ENCODE results near the gene ERVFRD-1.

ERVFRD-1 gene

DNA sequence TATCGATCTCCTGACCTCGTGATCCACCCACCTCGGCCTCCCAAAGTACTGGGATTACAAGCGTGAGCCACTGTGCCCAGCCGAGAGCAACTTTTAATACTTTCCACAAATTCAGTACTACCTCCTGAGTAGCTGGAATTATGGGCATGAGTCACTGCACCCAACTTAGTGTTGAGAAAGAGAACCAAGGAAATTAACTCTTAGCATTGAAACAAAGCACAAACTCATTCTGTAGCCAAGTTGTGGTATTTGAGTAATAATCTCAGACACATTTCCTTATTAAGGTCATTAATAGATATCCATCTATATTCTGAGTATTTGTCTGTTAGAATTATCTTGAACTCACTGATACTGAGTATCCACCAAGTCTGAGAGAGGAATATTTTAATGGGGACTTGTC lies 53.1 kb downstream of the ERVFRD-1 start:
- no peak overlapping the region for H2BK120ac ChIP-seq (ENCODE audit: low read depth, low read length)
- H2BK12ac ChIP-seq (ENCODE audit: low read length in 2 of 2) = no peak overlapping the region
- DNase-seq = peak; percentile 16
- no peak overlapping the region for H3K14ac ChIP-seq (ENCODE audit: low read length in 2 of 2)
- H2AK5ac ChIP-seq (ENCODE audit: low read length, severe bottlenecking) = no peak overlapping the region
- no peak overlapping the region for H2BK5ac ChIP-seq (ENCODE audit: low read depth, low read length, poor library complexity, severe bottlenecking)
- no peaks in the 10 kb centered on the region for H3K79me1 ChIP-seq (replicated peaks; ENCODE audit: low read length, poor library complexity, severe bottlenecking)
- peaks cover 4% of the 10 kb centered on the region for H3K4me1 ChIP-seq (ENCODE audit: control insufficient read depth, insufficient read depth, low read depth, low read length)
- H2BK15ac ChIP-seq (ENCODE audit: low read depth, poor library complexity, severe bottlenecking) = no peak overlapping the region
- H3K36me3 ChIP-seq (ENCODE audit: control insufficient read depth in 1 of 2, insufficient read depth in 2 of 2, low read depth in 1 of 2, low read length in 2 of 2) = no peaks in the 10 kb centered on the region
- no peak overlapping the region for H2AFZ ChIP-seq (ENCODE audit: low read depth, low read length)
- no peak overlapping the region for H3K9ac ChIP-seq (ENCODE audit: low read length)
- no peaks in the 10 kb centered on the region for H3K9me3 ChIP-seq (ENCODE audit: control insufficient read depth, low read length)
- H3K4me2 ChIP-seq (ENCODE audit: low read length, poor library complexity, severe bottlenecking) = no peak overlapping the region
- no peaks in the 10 kb centered on the region for H3K27me3 ChIP-seq (ENCODE audit: control insufficient read depth in 1 of 2, insufficient read depth in 1 of 2, low read length in 2 of 2)
- H3K4me3 ChIP-seq (ENCODE audit: insufficient read depth in 1 of 2, low read depth in 1 of 2, low read length in 2 of 2) = no peak overlapping the region
- no peak overlapping the region for H3K4ac ChIP-seq (ENCODE audit: low read depth in 1 of 2, low read length in 2 of 2)
- H3K18ac ChIP-seq (ENCODE audit: low read depth in 1 of 2, low read length in 2 of 2) = no peak overlapping the region
- no peak overlapping the region for H3K23ac ChIP-seq (ENCODE audit: low read length in 2 of 2)
- no peak overlapping the region for H3K27ac ChIP-seq (ENCODE audit: low read length, poor library complexity, severe bottlenecking)
- 94% methylated on average over 2 of the region's 5 CpGs for WGBS
- H4K8ac ChIP-seq (ENCODE audit: low read length) = no peak overlapping the region
- H4K91ac ChIP-seq (ENCODE audit: low read length) = no peak overlapping the region

DNA sequence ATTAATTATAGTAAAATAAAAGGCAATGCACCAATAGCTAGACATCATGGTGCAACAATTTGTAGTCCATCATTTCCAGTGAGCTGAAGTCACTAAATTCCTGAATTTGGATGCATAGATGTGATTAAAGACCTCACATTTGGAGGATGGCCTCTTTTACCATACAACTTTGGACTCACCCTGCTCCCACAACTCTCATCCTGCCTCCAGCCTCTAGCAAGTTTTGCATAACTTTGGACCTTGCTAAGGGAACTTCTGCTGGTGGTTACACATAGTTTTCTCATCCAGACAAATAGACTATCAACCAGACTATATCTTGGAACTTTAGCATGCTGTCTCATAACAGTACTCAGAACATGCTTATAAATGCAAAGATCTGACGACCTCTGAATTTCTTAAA lies 54.7 kb downstream of the ERVFRD-1 start:
- Histone ChIP-seq H2BK120ac (ENCODE audit: low read depth, low read length) (no peak overlapping the region), H3K27ac (ENCODE audit: low read length, poor library complexity, severe bottlenecking) (no peak overlapping the region), H3K4me3 (ENCODE audit: insufficient read depth in 1 of 2, low read depth in 1 of 2, low read length in 2 of 2) (no peak overlapping the region), H3K14ac (ENCODE audit: low read length in 2 of 2) (no peak overlapping the region), H3K79me1 (replicated peaks; ENCODE audit: low read length, poor library complexity, severe bottlenecking) (no peaks in the 10 kb centered on the region), H3K36me3 (ENCODE audit: control insufficient read depth in 1 of 2, insufficient read depth in 2 of 2, low read depth in 1 of 2, low read length in 2 of 2) (no peaks in the 10 kb centered on the region), H2BK5ac (ENCODE audit: low read depth, low read length, poor library complexity, severe bottlenecking) (no peak overlapping the region), H2BK12ac (ENCODE audit: low read length in 2 of 2) (no peak overlapping the region), H3K9me3 (ENCODE audit: control insufficient read depth, low read length) (no peaks in the 10 kb centered on the region), H4K8ac (ENCODE audit: low read length) (no peak overlapping the region), H2AFZ (ENCODE audit: low read depth, low read length) (no peak overlapping the region), H3K27me3 (ENCODE audit: control insufficient read depth in 1 of 2, insufficient read depth in 1 of 2, low read length in 2 of 2) (no peaks in the 10 kb centered on the region), H2BK15ac (ENCODE audit: low read depth, poor library complexity, severe bottlenecking) (no peak overlapping the region), H3K23ac (ENCODE audit: low read length in 2 of 2) (no peak overlapping the region), H3K18ac (ENCODE audit: low read depth in 1 of 2, low read length in 2 of 2) (no peak overlapping the region), H3K9ac (ENCODE audit: low read length) (no peak overlapping the region), H3K4ac (ENCODE audit: low read depth in 1 of 2, low read length in 2 of 2) (no peak overlapping the region), H3K4me2 (ENCODE audit: low read length, poor library complexity, severe bottlenecking) (no peak overlapping the region), H2AK5ac (ENCODE audit: low read length, severe bottlenecking) (no peak overlapping the region), H3K4me1 (ENCODE audit: control insufficient read depth, insufficient read depth, low read depth, low read length) (peaks cover 4% of the 10 kb centered on the region), H4K91ac (ENCODE audit: low read length) (no peak overlapping the region)
- WGBS = 100% methylated on average over 1 of the region's 1 CpG
- no peak for DNase-seq

GRCh38 chr6:11055127-11055627 lies 56.3 kb downstream of the ERVFRD-1 start:
- Histone ChIP-seq H2AFZ (ENCODE audit: low read depth, low read length) (no peak overlapping the region), H3K36me3 (ENCODE audit: control insufficient read depth in 1 of 2, insufficient read depth in 2 of 2, low read depth in 1 of 2, low read length in 2 of 2) (no peaks in the 10 kb centered on the region), H3K27me3 (ENCODE audit: control insufficient read depth in 1 of 2, insufficient read depth in 1 of 2, low read length in 2 of 2) (no peaks in the 10 kb centered on the region), H3K9ac (ENCODE audit: low read length) (no peak overlapping the region), H4K91ac (ENCODE audit: low read length) (no peak overlapping the region), H3K79me1 (replicated peaks; ENCODE audit: low read length, poor library complexity, severe bottlenecking) (no peaks in the 10 kb centered on the region), H3K18ac (ENCODE audit: low read depth in 1 of 2, low read length in 2 of 2) (no peak overlapping the region), H4K8ac (ENCODE audit: low read length) (no peak overlapping the region), H2AK5ac (ENCODE audit: low read length, severe bottlenecking) (no peak overlapping the region), H2BK15ac (ENCODE audit: low read depth, poor library complexity, severe bottlenecking) (no peak overlapping the region), H2BK12ac (ENCODE audit: low read length in 2 of 2) (no peak overlapping the region), H3K14ac (ENCODE audit: low read length in 2 of 2) (no peak overlapping the region), H3K4me3 (ENCODE audit: insufficient read depth in 1 of 2, low read depth in 1 of 2, low read length in 2 of 2) (no peak overlapping the region), H3K9me3 (ENCODE audit: control insufficient read depth, low read length) (no peaks in the 10 kb centered on the region), H2BK120ac (ENCODE audit: low read depth, low read length) (no peak overlapping the region), H3K4me2 (ENCODE audit: low read length, poor library complexity, severe bottlenecking) (no peak overlapping the region), H3K4me1 (ENCODE audit: control insufficient read depth, insufficient read depth, low read depth, low read length) (peaks cover 4% of the 10 kb centered on the region), H2BK5ac (ENCODE audit: low read depth, low read length, poor library complexity, severe bottlenecking) (no peak overlapping the region), H3K4ac (ENCODE audit: low read depth in 1 of 2, low read length in 2 of 2) (no peak overlapping the region), H3K27ac (ENCODE audit: low read length, poor library complexity, severe bottlenecking) (no peak overlapping the region), H3K23ac (ENCODE audit: low read length in 2 of 2) (no peak overlapping the region)
- peak; percentile 74 for DNase-seq
- WGBS = 0% methylated on average over 1 of the region's 4 CpGs

GRCh38 chr6:11054722-11055121 lies 56.8 kb downstream of the ERVFRD-1 start:
- Histone ChIP-seq H2BK120ac (ENCODE audit: low read depth, low read length) (no peak overlapping the region), H3K4me3 (ENCODE audit: insufficient read depth in 1 of 2, low read depth in 1 of 2, low read length in 2 of 2) (no peak overlapping the region), H3K4me1 (ENCODE audit: control insufficient read depth, insufficient read depth, low read depth, low read length) (peaks cover 4% of the 10 kb centered on the region), H2AK5ac (ENCODE audit: low read length, severe bottlenecking) (no peak overlapping the region), H2BK12ac (ENCODE audit: low read length in 2 of 2) (no peak overlapping the region), H3K18ac (ENCODE audit: low read depth in 1 of 2, low read length in 2 of 2) (no peak overlapping the region), H2AFZ (ENCODE audit: low read depth, low read length) (no peak overlapping the region), H3K79me1 (replicated peaks; ENCODE audit: low read length, poor library complexity, severe bottlenecking) (no peaks in the 10 kb centered on the region), H3K36me3 (ENCODE audit: control insufficient read depth in 1 of 2, insufficient read depth in 2 of 2, low read depth in 1 of 2, low read length in 2 of 2) (no peaks in the 10 kb centered on the region), H3K9me3 (ENCODE audit: control insufficient read depth, low read length) (no peaks in the 10 kb centered on the region), H3K4ac (ENCODE audit: low read depth in 1 of 2, low read length in 2 of 2) (no peak overlapping the region), H4K8ac (ENCODE audit: low read length) (no peak overlapping the region), H3K23ac (ENCODE audit: low read length in 2 of 2) (no peak overlapping the region), H3K4me2 (ENCODE audit: low read length, poor library complexity, severe bottlenecking) (no peak overlapping the region), H4K91ac (ENCODE audit: low read length) (no peak overlapping the region), H3K9ac (ENCODE audit: low read length) (no peak overlapping the region), H2BK5ac (ENCODE audit: low read depth, low read length, poor library complexity, severe bottlenecking) (no peak overlapping the region), H3K14ac (ENCODE audit: low read length in 2 of 2) (no peak overlapping the region), H3K27ac (ENCODE audit: low read length, poor library complexity, severe bottlenecking) (no peak overlapping the region), H2BK15ac (ENCODE audit: low read depth, poor library complexity, severe bottlenecking) (no peak overlapping the region), H3K27me3 (ENCODE audit: control insufficient read depth in 1 of 2, insufficient read depth in 1 of 2, low read length in 2 of 2) (no peaks in the 10 kb centered on the region)
- peak; percentile 49 for DNase-seq
- WGBS = 50% methylated on average over 1 of the region's 1 CpG

All from mesenchymal stem cell (in vitro differentiated cells and primary cell).